ENCODE measurements around the gene SERPINE2.
"Not testable (repeated sequence)": the region's sequence is repeated elsewhere in the genome, so short reads cannot be mapped to it uniquely, and the experiment has no call there.

Gene SERPINE2

GRCh38 chr2:223971731-223972130 is 67.4 kb downstream of the SERPINE2 start:
- no peak for DNase-seq

DNA sequence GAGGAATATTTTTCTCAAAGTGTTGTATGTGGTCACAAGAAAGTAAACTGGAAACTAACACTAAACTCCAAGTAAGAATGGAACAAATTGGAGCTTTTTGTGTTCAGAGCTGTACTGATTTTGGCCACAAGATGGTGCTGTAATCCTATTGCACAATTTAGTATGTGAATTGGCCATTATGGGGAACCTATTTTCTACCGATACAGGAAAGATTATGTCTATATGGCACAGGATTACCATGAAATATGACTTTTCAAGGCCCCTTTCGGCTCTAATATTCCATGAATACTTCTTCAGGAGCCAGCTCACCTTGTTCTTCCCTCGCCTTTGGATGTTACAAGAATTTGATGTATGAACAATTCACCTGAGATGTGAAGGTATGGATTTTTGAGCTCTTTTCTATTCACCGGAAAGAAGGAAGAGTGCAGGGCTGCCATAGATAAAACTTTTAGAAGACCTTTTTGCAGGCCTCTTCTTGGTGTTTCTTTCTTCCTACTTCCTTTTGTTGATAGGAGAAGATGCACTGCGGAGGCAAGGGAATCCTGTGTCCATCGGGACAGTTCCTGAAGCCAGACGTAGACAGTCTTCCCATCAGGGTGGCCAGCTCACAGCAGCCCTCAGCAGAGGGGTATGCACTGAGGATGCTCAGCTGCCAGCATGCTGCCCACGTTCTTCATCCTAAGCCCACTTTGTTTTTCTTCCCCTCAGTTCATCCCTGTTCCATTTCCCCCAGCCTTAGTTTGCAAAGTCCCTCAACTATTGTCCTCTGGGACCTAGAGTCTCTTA is 68.5 kb downstream of the SERPINE2 start:
- peak; percentile 49 for DNase-seq

GRCh38 chr2:223969856-223970255 is 69.2 kb downstream of the SERPINE2 start:
- no peak for DNase-seq

DNA sequence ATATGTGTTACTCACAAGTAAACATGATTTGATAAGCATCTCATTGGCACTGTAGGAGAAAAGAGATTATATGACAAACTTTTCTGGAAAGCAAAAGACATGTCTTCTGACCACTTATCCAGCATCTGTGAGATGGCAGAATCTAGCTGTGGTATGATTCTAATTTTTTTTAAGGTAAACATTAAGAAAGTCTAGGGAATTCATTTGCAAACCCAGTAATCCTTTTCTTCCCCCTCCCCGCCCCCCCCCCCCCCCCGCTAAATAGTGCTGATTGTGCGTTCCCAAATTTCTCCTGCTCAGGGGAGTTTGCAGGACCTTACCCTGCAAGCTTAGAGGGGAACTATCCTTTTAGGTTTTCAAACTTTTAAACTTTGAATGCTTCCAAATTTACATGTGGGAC is 69.8 kb downstream of the SERPINE2 start:
- no peak for DNase-seq

- no peak for DNase-seq
These were observed 71.1 kb downstream of the SERPINE2 start for GRCh38 chr2:223967981-223968380.

DNA sequence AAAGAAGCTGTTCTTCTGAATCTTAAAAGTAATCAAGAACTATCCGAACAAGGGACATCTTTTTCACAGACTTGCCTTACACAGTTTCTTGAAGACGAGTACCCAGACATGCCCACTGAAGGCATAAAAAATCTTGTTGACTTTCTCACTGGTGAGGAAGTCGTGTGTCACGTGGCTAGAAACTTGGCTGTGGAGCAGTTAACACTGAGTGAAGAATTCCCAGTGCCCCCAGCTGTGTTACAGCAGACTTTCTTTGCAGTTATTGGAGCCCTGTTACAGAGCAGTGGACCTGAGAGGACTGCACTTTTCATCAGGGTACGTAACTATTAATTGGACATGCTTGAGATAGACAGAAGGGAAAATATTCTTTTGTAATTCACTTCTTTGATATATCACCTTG is 79.4 kb downstream of the SERPINE2 start:
- DNase-seq, result no peak

GRCh38 chr2:223957092-223957851 is 81.8 kb downstream of the SERPINE2 start, which contains the start of gene MRPL44:
Gene MRPL44 (plus strand): TSS chr2:223957463. CDS start chr2:223957473, 10 bp downstream.
- DNase-seq, result peak; percentile 98

GRCh38 chr2:223956300-223956699 is 82.8 kb downstream of the SERPINE2 start:
- no peak for DNase-seq

GRCh38 chr2:223954401-223954800 is 84.7 kb downstream of the SERPINE2 start:
- no peak for DNase-seq

DNA sequence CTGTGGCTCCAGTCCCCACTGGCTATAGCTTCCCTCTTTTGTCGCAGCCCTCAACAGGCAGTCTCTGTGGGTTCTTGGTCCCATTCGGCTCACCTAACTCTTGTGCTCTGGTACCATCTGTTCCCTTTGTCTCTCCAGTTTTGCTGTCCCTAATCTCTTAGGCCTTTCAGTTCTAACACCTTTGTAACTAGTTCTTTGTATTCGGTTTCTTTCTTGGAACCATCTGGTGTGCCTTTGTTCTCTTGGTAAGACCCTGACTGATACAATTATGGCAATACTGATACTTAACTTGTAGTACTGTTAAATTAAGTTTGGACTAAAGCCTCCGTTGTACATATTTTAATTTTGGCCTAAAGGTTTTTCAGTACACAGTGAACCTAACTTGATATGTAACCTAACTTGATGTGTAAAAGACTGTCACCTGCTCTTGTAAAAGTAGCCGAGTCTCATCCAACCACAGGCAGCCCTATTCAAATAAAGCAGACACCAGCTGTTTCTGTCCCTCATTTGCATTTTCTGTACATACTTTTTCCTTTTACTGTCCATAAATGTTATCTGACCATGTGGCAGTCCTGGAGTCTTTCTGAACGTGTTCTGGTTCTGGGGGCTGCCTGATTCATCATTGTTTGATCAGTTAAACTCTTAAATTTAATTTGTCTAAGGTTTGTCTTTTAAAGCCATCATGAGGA is 86.7 kb downstream of the SERPINE2 start:
- no peak for DNase-seq

- no peak for DNase-seq
These were observed 88.4 kb downstream of the SERPINE2 start for GRCh38 chr2:223950448-223951347.

GRCh38 chr2:223949241-223949840 is 89.7 kb downstream of the SERPINE2 start:
- DNase-seq, result no peak

GRCh38 chr2:223947711-223948205 is 91.3 kb downstream of the SERPINE2 start:
- DNase-seq, result no peak

- no peak for DNase-seq
These were observed 93.3 kb downstream of the SERPINE2 start for GRCh38 chr2:223945755-223946154.

GRCh38 chr2:223944703-223945531 is 94.2 kb downstream of the SERPINE2 start, which contains the start of gene WDFY1:
Gene WDFY1 (minus strand): TSS chr2:223945335. CDS start chr2:223945284, 51 bp downstream.
- DNase-seq, result peak; percentile 93

DNA sequence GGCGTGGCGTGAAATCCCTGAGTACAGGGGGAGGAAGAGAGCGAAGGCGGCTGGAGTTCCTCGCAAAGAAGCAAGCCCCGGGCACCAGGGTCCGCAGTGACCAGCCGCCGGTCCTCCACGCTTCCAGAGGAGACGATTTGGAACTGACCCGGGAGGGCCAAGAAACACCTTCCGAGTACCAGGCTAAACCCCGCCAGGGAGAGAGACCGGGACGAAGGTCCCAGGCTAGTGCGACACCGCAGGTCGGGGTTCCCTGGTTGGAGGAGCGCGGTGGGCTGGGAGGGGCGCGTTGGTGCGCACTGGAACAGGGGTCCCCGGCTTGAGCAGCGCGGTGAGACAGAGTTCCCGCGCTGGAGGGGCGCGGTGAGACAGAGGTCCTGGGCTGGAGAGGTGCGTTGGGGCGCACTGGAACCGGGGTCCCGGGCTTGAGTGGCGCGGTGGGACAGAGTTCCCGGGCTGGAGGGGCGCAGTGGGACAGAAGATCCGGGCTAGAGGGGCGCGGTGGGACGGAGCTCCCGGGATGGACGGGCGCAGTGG is 94.9 kb downstream of the SERPINE2 start:
- DNase-seq, result peak; percentile 49

DNA sequence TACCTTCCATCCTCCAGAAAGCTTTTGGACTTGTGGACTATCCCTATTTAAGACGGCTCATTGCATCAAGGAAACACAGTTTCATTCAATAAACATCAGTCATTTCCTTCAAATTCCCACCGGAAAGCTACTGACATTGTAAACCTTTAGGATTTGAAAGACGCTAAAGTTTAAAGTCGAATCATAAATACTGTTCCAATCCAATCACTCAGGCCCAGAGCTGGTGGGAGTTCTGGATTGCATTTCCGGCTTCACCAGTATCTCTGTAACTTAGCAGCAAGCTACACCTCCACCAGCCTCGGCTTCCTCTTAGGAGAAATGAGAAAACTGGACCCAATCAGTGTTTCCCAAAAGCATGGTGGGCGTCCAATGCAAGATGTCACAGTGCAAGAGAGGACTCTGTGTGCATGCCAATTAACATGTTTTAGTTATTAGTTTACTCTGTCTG is 95.5 kb downstream of the SERPINE2 start:
- DNase-seq, result no peak

DNA sequence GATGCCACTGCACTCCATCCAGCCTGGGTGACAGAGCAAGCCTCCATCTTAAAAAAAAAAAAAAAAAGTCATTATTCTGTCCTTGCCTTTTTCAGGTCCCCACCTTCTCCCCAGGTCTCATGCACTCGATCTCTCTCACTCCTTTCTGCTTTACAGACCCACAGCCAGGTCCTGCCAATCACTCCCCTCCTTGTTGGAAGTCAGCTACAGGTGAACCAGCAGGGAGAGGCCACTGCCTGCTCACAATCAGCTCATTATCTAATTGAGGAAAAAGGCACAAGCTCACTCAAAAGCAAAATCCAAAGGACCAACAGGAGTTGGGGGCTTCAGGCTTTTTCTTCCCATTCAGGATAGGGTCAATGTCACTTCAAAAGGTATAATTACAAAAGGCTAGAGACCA is 96.0 kb downstream of the SERPINE2 start:
- no peak for DNase-seq

GRCh38 chr2:223941579-223942277 is 97.4 kb downstream of the SERPINE2 start:
- no peak for DNase-seq

DNA sequence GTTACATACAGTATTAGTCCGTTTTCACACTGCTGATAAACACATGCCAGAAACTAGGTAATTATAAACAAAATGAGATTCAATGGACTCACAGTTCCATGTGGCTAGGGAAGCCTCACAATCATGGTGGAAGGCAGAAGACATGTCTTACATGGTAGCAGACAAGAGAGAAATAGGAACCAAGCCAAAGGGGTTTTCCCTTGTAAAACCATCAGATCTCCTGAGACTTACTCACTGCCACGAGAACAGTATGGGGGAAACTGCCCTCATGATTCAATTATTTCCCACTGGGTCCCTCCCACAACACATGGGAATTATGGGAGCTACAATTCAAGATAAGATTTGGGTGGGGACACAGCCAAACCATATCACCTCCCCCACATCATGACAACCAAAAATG is 99.6 kb downstream of the SERPINE2 start:
- DNase-seq, result not testable (repeated sequence)
